ENCODE results near the gene GPR75. TPM values are rescaled to one million over a fixed set of nuclear protein-coding genes. Genes with fewer than 3 reads are reported as not detected.
"Not testable (repeated sequence)": the region's sequence is repeated elsewhere in the genome, so short reads cannot be mapped to it uniquely, and the experiment has no call there.

Gene GPR75
- total RNA-seq, 4 donors from 2014 or later: 1.2 to 4.6 (median 2.8) TPM

DNA sequence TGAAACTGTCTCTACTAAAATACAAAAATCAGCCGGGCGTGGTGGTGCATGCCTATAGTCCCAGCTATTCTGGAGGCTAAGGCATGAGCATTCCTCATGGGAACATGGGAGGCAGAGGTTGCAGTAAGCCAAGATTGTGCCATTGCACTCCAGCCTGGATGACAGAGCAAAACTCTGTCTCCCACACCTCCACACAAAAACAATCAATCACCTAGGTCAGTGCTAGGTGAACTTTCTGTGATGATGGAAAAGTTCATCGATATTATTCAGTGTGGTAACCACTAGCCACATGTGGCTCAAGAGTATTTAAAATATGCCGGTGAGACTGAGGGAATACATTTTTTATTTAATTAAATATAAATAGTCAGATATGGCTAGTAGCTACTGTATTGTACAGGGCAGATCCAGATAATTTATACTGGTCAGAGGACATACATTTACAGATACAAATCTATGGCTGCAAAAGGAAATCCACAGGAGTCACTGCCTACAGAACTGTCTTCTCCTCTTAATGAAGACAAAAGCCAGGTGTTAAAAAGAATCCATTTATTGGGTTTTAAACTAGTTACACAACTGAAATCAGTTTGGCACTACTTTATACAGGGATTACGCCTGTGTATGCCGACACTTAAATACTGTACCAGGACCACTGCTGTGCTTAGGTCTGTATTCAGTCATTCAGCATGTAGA is 3.9 kb upstream of the GPR75 start:
- intact Hi-C loops (cut with DNase I): no loop called here
- 92% methylated on average over 6 of the region's 6 CpGs for whole genome bisulfite sequencing
- TF ChIP-seq POLR2A (IDR thresholded peaks at IDR 0.05; ENCODE audit: low read depth): no peak
- no peak for TF ChIP-seq POLR2AphosphoS5 (IDR thresholded peaks at IDR 0.05)
- TF ChIP-seq, protein P1, sequence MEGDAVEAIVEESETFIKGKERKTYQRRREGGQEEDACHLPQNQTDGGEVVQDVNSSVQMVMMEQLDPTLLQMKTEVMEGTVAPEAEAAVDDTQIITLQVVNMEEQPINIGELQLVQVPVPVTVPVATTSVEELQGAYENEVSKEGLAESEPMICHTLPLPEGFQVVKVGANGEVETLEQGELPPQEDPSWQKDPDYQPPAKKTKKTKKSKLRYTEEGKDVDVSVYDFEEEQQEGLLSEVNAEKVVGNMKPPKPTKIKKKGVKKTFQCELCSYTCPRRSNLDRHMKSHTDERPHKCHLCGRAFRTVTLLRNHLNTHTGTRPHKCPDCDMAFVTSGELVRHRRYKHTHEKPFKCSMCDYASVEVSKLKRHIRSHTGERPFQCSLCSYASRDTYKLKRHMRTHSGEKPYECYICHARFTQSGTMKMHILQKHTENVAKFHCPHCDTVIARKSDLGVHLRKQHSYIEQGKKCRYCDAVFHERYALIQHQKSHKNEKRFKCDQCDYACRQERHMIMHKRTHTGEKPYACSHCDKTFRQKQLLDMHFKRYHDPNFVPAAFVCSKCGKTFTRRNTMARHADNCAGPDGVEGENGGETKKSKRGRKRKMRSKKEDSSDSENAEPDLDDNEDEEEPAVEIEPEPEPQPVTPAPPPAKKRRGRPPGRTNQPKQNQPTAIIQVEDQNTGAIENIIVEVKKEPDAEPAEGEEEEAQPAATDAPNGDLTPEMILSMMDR (IDR thresholded peaks at IDR 0.05): no peak
- no peak for TF ChIP-seq EP300 (IDR thresholded peaks at IDR 0.05)
- H3K4me1 ChIP-seq: peaks cover 4 to 15% (median 14%) of the 10 kb centered on the region in 4 donors
- H3K4me3 ChIP-seq: no peak overlapping the region
- H3K27ac ChIP-seq (replicated peaks in 1 of 4): no peak overlapping the region
- no peaks in the 10 kb centered on the region for H3K27me3 ChIP-seq
- no peak for DNase-seq (ENCODE audit: extremely low spot score)
- H3K36me3 ChIP-seq: peaks cover 30 to 58% (median 38%) of the 10 kb centered on the region in 4 donors
- H3K9me3 ChIP-seq: no peaks in the 10 kb centered on the region

DNA sequence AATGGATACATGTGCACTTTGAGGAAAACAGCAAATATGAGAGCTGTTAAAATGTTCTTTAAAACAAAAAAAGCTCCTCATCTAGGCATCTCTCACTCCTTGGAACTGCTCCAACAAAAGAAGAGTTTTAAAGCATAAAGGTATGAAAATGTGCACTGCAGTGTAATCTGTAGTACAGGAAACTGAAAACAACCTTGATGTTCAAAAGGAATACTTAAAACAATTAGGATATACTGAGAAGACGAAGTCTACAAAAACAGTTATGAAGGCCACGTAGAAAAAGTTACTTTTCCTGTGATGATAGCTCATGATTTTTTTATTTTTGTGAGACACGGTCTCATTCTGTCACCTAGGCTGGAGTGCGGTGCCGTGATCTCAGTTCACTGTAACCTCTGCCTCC is 2.1 kb upstream of the GPR75 start:
- no peak for DNase-seq (ENCODE audit: extremely low spot score)
- intact Hi-C loops (cut with DNase I): no loop called here
- TF ChIP-seq EP300 (IDR thresholded peaks at IDR 0.05) (no peak), POLR2AphosphoS5 (IDR thresholded peaks at IDR 0.05) (no peak), POLR2A (IDR thresholded peaks at IDR 0.05; ENCODE audit: low read depth) (no peak)
- TF ChIP-seq, protein P1 (IDR thresholded peaks at IDR 0.05): no peak
- Histone ChIP-seq H3K27me3 (no peaks in the 10 kb centered on the region), H3K9me3 (no peaks in the 10 kb centered on the region), H3K4me1 (peaks cover 4 to 15% (median 14%) of the 10 kb centered on the region in 4 donors), H3K36me3 (peaks cover 19 to 42% (median 30%) of the 10 kb centered on the region in 4 donors), H3K27ac (replicated peaks in 1 of 4) (no peak overlapping the region), H3K4me3 (no peak overlapping the region)
- WGBS: 95% methylated on average over 5 of the region's 5 CpGs

DNA sequence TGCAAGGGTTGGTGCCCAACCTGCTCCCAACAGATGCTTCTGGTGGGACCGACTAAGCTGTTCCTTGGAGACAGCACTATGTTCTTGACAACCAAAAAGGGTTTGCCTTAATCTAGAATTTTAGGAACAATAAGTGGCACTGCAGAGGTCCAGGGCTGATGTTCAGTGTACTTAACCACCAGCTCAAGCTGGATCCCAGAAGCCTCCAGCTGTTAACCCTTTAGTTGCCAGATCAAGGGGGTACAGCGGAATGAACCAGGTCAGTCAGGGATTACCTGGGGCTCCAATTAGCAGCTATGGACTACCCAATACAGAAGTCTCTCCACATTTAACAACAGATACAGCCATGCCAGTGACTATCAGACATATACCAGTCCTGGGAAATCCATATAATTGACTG is 3.5 kb downstream of the GPR75 start:
- H3K4me3 ChIP-seq: no peak overlapping the region
- H3K27me3 ChIP-seq: no peaks in the 10 kb centered on the region
- TF ChIP-seq POLR2A (IDR thresholded peaks at IDR 0.05; ENCODE audit: low read depth): no peak
- H3K36me3 ChIP-seq: peaks cover 6 to 19% (median 16%) of the 10 kb centered on the region in 4 donors
- H3K27ac ChIP-seq (replicated peaks in 1 of 4): no peak overlapping the region
- H3K9me3 ChIP-seq: no peaks in the 10 kb centered on the region
- no peak for DNase-seq (ENCODE audit: extremely low spot score)
- intact Hi-C loops (cut with DNase I): loop anchor here (5.0 kb wide), 1 partner anchor 34 kb away; no protein-coding TSS in a partner anchor
- H3K4me1 ChIP-seq: peaks cover 4 to 26% (median 18%) of the 10 kb centered on the region in 4 donors
- 86% methylated on average over 2 of the region's 2 CpGs for WGBS

DNA sequence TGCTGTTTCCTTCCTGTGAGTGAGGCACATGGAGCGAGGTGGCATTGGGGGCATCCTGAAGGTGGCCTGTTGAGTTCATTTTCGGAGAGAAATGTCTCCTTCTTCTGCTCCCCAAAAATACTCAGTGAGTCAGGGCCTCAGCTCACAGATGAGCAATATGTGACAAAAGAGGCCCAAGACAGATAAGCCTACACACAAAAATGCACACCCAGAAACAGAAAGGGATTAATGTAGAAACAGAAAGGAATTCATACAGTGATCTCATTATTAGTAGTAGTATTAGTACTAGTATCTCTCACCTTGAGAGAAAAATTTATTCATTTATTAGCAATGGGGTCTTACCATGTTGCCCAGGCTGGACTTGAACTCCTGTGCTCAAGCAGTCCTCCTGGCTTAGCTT is 5.1 kb downstream of the GPR75 start:
- Histone ChIP-seq H3K9me3 (no peaks in the 10 kb centered on the region), H3K4me3 (no peak overlapping the region), H3K4me1 (peaks cover 0 to 20% (median 11%) of the 10 kb centered on the region in 4 donors), H3K27me3 (no peaks in the 10 kb centered on the region), H3K27ac (replicated peaks in 1 of 4) (no peak overlapping the region), H3K36me3 (peaks cover 6 to 21% (median 17%) of the 10 kb centered on the region in 4 donors)
- TF ChIP-seq, protein P1 (IDR thresholded peaks at IDR 0.05): no peak
- no peak for TF ChIP-seq EP300 (IDR thresholded peaks at IDR 0.05)
- TF ChIP-seq POLR2AphosphoS5 (IDR thresholded peaks at IDR 0.05): no peak
- no peak for TF ChIP-seq POLR2A (IDR thresholded peaks at IDR 0.05; ENCODE audit: low read depth)
- intact Hi-C loops (cut with DNase I): loop anchor here (5.0 kb wide), 1 partner anchor 32 kb away; no protein-coding TSS in a partner anchor
- WGBS: 96% methylated on average over 2 of the region's 2 CpGs
- no peak for DNase-seq (ENCODE audit: extremely low spot score)

- DNase-seq (ENCODE audit: extremely low spot score): no peak
Observed at GRCh38 chr2:53852532-53852931, 7.2 kb downstream of the GPR75 start.

GRCh38 chr2:53851052-53851757 is 8.6 kb downstream of the GPR75 start:
- H3K36me3 ChIP-seq: peaks cover 6 to 22% (median 17%) of the 10 kb centered on the region in 4 donors
- intact Hi-C loops (cut with DNase I); H3K9me3 ChIP-seq; H3K4me3 ChIP-seq; H3K27me3 ChIP-seq; H3K27ac ChIP-seq (replicated peaks in 1 of 4); DNase-seq (ENCODE audit: extremely low spot score): not testable (repeated sequence)
- peaks cover 0 to 11% (median 4%) of the 10 kb centered on the region in 4 donors for H3K4me1 ChIP-seq
- WGBS: 95% methylated on average over 9 of the region's 9 CpGs

More at GRCh38 chr2:53852532-53852931, 7.2 kb downstream of the GPR75 start:
- peaks cover 0 to 13% (median 4%) of the 10 kb centered on the region in 4 donors for H3K4me1 ChIP-seq
- H3K27ac ChIP-seq (replicated peaks in 1 of 4): no peak overlapping the region
- H3K27me3 ChIP-seq: no peaks in the 10 kb centered on the region
- WGBS: 98% methylated on average over 4 of the region's 4 CpGs
- H3K4me3 ChIP-seq: no peak overlapping the region
- intact Hi-C loops (cut with DNase I): no loop called here
- H3K36me3 ChIP-seq: peaks cover 6 to 22% (median 17%) of the 10 kb centered on the region in 4 donors
- no peak for TF ChIP-seq POLR2AphosphoS5 (IDR thresholded peaks at IDR 0.05)
- TF ChIP-seq POLR2A (IDR thresholded peaks at IDR 0.05; ENCODE audit: low read depth): no peak
- no peak for TF ChIP-seq EP300 (IDR thresholded peaks at IDR 0.05)
- H3K9me3 ChIP-seq: no peaks in the 10 kb centered on the region
